ENCODE data around the gene IL12RB2.
"Not testable (repeated sequence)": the region's sequence is repeated elsewhere in the genome, so short reads cannot be mapped to it uniquely, and the experiment has no call there.

IL12RB2 gene

DNA sequence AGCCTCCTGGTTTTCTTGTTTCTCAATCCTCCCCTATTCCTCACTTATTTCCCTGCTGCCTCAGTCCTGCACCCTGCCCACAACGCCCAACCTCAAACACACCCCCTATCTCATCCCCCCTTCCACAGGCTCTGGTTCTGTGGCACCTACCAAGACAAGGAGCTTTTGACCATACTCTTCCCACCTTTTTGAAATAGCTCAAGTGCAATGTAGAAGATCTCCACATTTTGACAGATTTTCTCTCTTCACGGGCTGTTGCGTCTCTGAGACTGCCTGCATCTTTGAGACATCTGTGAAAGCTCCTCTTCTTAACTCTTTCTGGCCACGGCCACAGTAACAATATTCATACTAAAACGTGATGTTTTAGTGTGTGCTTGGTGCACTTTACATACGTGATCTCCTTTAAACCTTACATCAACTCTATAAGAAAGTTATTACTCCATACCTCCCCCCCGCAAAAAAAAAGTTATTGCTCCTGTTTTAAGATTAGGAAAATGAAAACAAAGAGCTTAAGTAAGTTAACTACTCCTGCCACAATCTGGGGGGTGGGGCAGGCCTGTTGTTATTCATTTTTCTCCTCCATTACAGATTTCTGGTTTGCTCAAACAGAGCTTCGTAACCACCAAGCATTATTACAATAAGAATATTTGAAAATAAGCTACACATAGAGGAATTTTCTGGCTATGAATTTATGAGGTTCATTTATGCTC lies 124.4 kb downstream of the IL12RB2 start:
- DNase-seq (ENCODE audit: low read depth), result no peak

DNA sequence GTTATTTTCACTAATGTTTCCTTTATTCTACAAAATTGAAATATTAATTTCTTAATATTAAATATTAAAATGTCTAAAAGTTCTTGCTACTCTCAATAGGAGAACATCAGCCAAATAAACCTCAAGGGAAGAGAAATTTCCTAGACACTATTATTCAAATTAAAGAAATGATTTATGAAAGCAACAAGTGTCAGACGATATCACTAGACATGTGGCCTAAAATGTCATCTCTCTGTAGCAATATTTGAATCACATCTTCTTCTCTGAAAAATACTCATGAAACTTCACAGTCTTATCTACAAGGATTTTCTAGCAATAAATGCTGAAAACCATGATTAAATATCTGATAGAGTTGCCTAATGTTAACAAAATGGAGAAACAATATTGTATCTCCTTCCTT lies 125.1 kb downstream of the IL12RB2 start:
- no peak for DNase-seq (ENCODE audit: low read depth)

DNA sequence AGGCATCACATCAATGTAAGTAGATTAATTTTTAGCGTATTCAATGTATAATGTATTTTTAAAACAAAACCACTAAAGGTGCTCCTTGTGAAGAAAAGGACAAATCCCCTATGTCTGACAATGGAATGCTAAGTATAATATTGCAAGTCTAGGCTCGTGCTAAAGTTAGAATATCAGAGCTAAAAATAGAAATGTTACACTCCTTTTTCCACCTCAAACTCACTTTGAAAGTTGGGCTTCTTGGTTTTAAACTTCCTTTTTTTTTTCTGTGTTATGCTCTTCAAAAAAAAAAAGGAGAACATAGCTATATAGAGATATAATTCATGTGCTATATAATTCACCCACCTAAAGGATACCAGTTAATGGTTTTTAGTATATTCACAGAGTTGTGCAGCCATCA lies 126.2 kb downstream of the IL12RB2 start:
- no peak for DNase-seq (ENCODE audit: low read depth)

DNA sequence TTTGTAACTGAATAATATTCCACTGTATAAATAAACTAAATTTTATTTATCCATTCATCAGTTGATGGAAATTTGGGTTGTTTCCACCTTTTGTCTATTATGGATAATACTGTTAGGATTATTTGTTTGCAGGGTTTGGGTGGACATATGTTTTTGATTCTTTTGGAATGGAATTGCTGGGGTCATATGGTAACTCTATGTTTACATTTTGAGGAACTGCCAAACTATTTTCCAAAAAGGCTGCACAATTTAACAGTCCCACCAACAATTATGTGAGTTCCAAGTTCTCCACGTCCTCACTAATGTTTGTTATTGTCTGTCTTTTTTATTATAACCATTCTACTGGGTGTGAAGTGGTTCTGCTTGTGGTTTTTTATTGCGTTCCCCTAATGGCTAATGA lies 126.8 kb downstream of the IL12RB2 start:
- no peak for DNase-seq (ENCODE audit: low read depth)

DNA sequence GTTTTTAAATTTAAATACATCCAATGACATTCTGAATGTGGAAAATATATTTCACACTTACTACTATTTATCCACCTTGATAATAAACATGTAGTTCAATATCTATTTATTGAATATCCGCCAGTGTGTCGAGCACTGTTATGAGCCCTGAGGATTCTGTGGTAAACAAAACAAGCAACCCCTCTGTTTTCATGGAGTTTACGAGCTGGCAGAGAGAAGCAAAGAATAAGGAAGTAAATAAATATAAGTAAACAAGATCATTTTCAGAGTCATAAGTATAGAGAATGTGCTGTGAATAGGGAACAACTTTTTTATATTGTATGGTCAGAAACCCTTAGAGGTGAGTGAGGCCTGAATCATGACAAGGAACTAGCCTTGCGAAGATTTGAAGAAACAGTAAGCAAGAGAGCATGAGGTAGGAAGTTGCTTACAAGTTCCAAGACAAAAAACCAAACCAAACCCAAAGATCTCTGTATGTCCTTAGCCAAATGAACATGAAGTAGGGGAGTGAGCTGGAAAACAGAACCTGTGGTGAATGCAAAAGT lies 128.9 kb downstream of the IL12RB2 start:
- no peak for DNase-seq (ENCODE audit: low read depth)

DNA sequence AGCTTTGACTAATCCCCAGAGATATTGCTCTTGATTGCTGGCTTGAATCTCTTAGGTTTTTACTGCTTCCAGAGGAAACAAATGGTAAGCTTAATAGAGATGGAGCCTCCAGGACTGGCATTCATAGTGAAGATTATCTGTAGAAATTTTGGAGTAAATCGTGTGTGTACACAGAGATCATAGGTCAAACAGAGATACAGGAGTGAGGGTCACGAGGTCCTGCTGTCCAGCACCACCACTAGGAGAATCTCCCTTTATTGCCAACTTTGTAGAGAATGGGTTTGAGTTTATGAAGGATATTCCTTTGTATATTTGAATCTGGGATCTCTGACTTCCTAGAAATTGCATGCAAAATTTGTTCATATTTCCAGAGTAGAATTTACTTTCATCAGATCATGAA lies 130.3 kb downstream of the IL12RB2 start:
- no peak for DNase-seq (ENCODE audit: low read depth)

DNA sequence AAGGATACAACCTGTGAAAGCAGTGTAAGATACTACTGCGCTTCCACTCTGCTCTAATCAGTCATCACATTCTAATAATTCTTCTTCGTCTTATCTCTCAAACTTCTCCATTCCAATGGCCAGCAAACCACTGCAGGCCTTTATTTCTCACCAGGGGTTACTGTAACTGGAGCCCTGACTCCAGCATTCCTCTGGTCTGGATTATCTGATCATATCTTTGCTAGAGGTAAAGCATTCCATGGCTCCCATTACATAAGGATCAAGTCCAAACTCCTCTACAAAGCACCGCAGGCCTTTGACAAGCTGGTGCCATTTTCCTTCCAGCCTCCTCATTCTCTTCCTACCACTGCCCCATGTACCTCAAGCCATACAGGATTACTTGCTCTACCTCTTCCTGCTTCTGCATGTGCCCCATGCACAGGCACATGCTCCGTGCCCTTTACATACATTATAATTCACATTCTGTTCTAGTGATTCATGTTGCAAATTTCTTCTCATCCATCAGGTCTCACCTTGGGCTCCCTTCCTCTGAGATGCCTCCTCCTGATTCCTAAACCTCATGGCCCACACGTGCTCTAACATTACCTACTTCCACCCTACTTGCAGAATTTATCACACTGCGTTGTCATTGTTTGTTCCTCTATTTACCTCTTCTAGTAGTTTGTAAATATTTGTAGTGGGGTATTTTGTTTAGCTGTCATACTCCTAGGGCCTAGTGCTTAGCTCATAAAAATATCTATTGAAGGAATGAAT lies 131.8 kb downstream of the IL12RB2 start:
- peak; percentile 75 for DNase-seq (ENCODE audit: low read depth)

DNA sequence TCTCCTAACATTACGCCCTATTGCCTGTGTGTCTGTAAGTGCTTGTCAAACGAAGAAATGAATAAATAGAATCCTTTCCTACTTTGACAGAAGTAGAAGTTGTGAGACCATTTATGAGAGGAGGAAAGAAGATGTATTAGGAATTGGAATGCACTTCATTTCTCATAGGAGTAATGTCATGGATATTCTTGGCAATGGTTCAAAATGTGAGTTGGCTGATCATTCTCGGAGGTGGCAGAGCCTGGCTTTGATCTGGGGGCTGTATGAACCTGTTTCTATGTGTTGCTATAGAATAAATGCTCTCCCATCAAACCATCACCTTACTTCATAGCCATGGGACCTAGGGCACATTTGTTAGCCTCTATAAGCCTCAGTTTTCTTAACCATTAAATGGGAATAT lies 132.7 kb downstream of the IL12RB2 start:
- no peak for DNase-seq (ENCODE audit: low read depth)

DNA sequence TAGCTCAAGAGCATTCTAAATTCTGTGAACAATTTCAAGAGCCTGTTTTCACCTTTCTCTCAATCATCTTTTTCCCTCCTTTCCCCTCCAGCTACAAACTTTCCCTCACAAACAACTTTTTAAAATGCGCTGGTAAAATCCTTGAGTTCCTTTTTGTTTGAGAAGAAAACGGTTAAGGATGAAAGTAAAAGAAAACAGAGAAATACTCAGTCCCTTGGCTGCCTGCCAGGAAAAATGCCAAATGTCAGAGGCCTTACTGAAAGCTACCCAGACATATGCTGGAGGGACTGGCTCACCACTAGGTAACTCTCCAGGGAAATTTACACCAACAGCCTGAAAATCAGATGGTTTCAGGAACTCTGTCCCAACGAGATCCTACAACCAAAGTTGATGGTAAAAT lies 133.5 kb downstream of the IL12RB2 start:
- DNase-seq (ENCODE audit: low read depth), result peak; percentile 46

DNA sequence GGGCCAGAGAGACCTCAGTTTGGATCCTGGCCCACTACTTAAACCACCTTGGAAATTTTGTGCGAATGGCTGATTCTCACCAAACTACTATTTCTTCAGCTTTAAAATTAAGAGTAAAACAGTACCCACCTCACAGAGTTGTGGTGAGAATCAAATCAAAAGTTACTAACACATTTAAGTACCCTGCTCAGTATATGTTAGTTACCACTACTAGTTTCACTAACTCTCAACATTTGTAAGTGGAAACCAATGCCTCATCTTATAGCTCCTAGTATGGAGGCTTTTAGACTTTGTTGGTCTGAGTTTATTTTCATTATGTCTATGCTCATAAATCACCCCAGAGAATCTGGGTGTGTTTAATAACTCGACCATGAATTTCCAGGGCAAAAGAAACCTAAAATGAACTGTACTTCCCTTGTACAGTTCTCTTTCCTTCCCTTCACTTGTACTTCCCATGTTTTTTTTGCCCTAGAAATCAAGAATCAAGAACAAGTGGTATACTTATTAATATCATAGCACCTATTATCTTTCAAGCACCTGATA lies 134.1 kb downstream of the IL12RB2 start:
- no peak for DNase-seq (ENCODE audit: low read depth)

DNA sequence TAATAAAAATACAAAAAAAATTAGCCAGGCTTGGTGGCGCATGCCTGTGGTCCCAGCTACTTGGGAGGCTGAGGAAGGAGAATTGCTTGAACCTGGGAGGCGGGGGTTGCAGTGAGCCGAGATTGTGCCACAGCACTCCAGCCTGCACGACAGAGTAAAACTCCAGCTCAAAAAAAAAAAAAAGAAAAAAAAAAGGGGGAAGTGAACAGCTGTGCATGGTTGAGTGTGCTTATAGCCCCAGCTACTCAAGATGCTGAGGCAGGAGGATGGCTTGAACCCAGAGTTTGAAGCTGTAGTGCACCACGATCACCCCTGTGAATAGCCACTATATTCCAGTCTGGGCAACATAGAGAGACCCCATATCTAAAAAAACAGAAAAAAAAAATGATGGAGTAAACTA lies 138.3 kb downstream of the IL12RB2 start:
- DNase-seq (ENCODE audit: low read depth), result not testable (repeated sequence)

Data from amniotic epithelial cell (primary cell).